CD4-positive, alpha-beta T cell (primary cell): Measurements from ENCODE around the gene LRRC3B. TPM values are rescaled to one million over a fixed set of nuclear protein-coding genes. Genes with fewer than 3 reads are reported as not detected.

Experiments used
- ATAC-seq: fragments of 200-7000 bp; cut with Tn5 transposase; one replicate; pipeline ENCODE4 v1.10.0; 2022; ENCODE audit warnings: mild to moderate bottlenecking; ENCODE audit not compliant: poor library complexity
- CTCF ChIA-PET: fragments of 350-600 bp; sonication (Branson Sonifier 250); formaldehyde crosslinking; loops from one replicate; lab custom pipeline; 2021; ENCODE audit warnings: antibody characterized with exemption, inconsistent platforms; lab: Charles Lee
- POLR2A ChIA-PET: fragments of 350-600 bp; sonication (Branson Sonifier 250); formaldehyde crosslinking; loops from one replicate; lab custom pipeline; 2021; ENCODE audit warnings: antibody characterized with exemption, inconsistent platforms; lab: Charles Lee
- DNase-seq, 14 experiments: peaks; one replicate each; pipeline ENCODE4 v3.0.0-alpha.2; 2013 to 2020; ENCODE audit warnings: mixed read lengths in 2 of 14
- H3K27ac ChIP-seq, 2 donors: one replicate each; pipeline versions ENCODE4 v1.5.1 to v1.7.0; 2013; ENCODE audit warnings: low read length in 2 of 2, low read depth in 1 of 2, mild to moderate bottlenecking in 1 of 2
- H3K27me3 ChIP-seq, 2 experiments: 1 replicate in 1 of 2; 2 replicates in 1 of 2; pipeline versions ENCODE4 v1.6.1 to v1.7.0; 2013; ENCODE audit warnings: low read length in 2 of 2, control low read depth in 1 of 2, mild to moderate bottlenecking in 1 of 2, moderate library complexity in 1 of 2; ENCODE audit not compliant: insufficient read depth in 2 of 2, control insufficient read depth in 1 of 2
- H3K36me3 ChIP-seq: one replicate; pipeline ENCODE4 v1.6.1; 2013; ENCODE audit warnings: low read length, control low read depth; ENCODE audit not compliant: insufficient read depth
- H3K4me1 ChIP-seq: one replicate; pipeline ENCODE4 v1.6.1; 2013; ENCODE audit warnings: low read length, control low read depth; ENCODE audit not compliant: insufficient read depth
- H3K4me3 ChIP-seq: one replicate; pipeline ENCODE4 v1.5.1; 2013; ENCODE audit warnings: mild to moderate bottlenecking, low read length, moderate library complexity
- H3K9me3 ChIP-seq, 2 experiments: 1 replicate in 1 of 2; 2 replicates in 1 of 2; pipeline versions ENCODE4 v1.6.1 to v1.7.0; 2013; ENCODE audit warnings: low read length in 2 of 2, mild to moderate bottlenecking in 2 of 2, control low read depth in 1 of 2, moderate library complexity in 1 of 2; ENCODE audit not compliant: control insufficient read depth in 1 of 2, insufficient read depth in 1 of 2
- H3K27ac Mint-ChIP-seq: one replicate; pipeline ENCODE4 v1.8.0; 2020; ENCODE audit warnings: mixed read lengths
- H3K27me3 Mint-ChIP-seq: one replicate; pipeline ENCODE4 v1.8.0; 2021; ENCODE audit warnings: mixed read lengths
- H3K36me3 Mint-ChIP-seq: one replicate; pipeline ENCODE4 v1.8.0; 2021; ENCODE audit warnings: low read depth, mixed read lengths
- H3K4me1 Mint-ChIP-seq: one replicate; pipeline ENCODE4 v1.8.0; 2021; ENCODE audit warnings: low read depth, mixed read lengths
- H3K4me3 Mint-ChIP-seq: one replicate; pipeline ENCODE4 v1.8.0; 2020; ENCODE audit warnings: mild to moderate bottlenecking, mixed read lengths
- H3K9me3 Mint-ChIP-seq: one replicate; pipeline ENCODE4 v1.8.0; 2020; ENCODE audit warnings: mixed read lengths
- intact Hi-C, 2 experiments: fragments of 100-400 bp; cut with DNase I in 1 of 2; cut with micrococcal nuclease in 1 of 2; formaldehyde crosslinking; loops; one replicate each; pipeline versions ENCODE4 v1.15.1 to v1.9.0; 2023 to 2025; cut with DNase I, micrococcal nuclease
- total RNA-seq, 174 experiments: library from RNA in 2 of 174; stranded (reverse) in 2 of 174; gene quantifications; one replicate each; pipeline ENCODE4 v1.2.3 and lab custom pipeline; 2021 to 2026
- TF ChIP-seq, protein P1 (sequence below): fragments of 200-600 bp; IDR thresholded peaks from one replicate; pipeline ENCODE4 v1.8.0; 2022; ENCODE audit warnings: antibody characterized with exemption, mild to moderate bottlenecking

The LRRC3B gene
- total RNA-seq, 2 experiments from 2014 or later: not detected

DNA sequence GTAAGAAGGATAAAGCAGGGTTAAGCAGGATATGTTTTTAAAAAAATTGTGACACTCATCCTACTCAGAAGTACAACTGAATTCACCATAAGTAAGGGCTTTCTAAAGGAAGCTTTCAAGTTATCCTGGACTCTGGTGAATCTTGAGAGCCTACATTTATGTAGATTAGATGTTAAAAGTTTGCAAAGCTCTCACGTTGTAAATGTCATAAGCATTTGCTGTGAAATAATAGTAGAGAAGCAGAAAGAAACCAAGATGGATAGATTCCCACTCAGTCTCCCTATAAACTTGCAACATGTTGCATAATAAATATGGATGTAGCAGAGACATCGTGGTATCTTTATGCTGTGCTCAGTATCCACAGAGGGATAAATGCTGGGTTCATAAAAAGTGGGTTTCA is 77.0 kb downstream of the LRRC3B start:
- no peak overlapping the region for H3K4me3 ChIP-seq
- H3K27me3 ChIP-seq: no peaks in the 10 kb centered on the region
- Mint-ChIP-seq H3K4me1 (no peaks in the 10 kb centered on the region), H3K9me3 (peaks cover 3% of the 10 kb centered on the region), H3K27me3 (no peaks in the 10 kb centered on the region), H3K4me3 (no peak overlapping the region), H3K27ac (no peak overlapping the region), H3K36me3 (no peaks in the 10 kb centered on the region)
- ChIA-PET CTCF (no interaction called here), POLR2A (no interaction called here)
- DNase-seq: no peak
- TF ChIP-seq, protein P1, sequence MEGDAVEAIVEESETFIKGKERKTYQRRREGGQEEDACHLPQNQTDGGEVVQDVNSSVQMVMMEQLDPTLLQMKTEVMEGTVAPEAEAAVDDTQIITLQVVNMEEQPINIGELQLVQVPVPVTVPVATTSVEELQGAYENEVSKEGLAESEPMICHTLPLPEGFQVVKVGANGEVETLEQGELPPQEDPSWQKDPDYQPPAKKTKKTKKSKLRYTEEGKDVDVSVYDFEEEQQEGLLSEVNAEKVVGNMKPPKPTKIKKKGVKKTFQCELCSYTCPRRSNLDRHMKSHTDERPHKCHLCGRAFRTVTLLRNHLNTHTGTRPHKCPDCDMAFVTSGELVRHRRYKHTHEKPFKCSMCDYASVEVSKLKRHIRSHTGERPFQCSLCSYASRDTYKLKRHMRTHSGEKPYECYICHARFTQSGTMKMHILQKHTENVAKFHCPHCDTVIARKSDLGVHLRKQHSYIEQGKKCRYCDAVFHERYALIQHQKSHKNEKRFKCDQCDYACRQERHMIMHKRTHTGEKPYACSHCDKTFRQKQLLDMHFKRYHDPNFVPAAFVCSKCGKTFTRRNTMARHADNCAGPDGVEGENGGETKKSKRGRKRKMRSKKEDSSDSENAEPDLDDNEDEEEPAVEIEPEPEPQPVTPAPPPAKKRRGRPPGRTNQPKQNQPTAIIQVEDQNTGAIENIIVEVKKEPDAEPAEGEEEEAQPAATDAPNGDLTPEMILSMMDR: no peak
- no peak overlapping the region for H3K27ac ChIP-seq
- no peaks in the 10 kb centered on the region for H3K4me1 ChIP-seq
- no peaks in the 10 kb centered on the region for H3K36me3 ChIP-seq
- H3K9me3 ChIP-seq: no peaks in the 10 kb centered on the region
- no peak for ATAC-seq
- intact Hi-C loops: no loop called here

DNA sequence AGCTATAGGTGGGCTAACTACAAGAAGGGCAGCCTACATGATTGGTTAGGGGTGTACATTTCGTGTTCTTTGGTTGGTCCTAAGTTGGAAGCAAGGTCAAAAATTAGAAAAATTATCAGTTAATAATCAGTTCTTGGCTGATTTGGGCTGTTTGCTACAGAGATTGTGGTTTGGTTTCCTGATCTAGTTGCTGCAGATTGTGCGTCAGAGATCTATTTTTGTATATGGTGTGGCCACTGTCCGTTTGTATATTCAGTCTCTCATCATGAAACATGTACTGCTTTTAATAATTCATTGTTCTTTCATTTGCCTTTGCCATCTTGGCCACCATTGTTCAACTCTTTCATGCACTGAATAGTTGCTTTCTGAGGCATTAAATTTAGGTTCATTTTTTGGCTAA is 80.9 kb downstream of the LRRC3B start:
- H3K4me3 Mint-ChIP-seq: no peak overlapping the region
- H3K27ac Mint-ChIP-seq: no peak overlapping the region
- no peaks in the 10 kb centered on the region for H3K4me1 Mint-ChIP-seq
- peaks cover 4% of the 10 kb centered on the region for H3K9me3 Mint-ChIP-seq
- Histone ChIP-seq H3K4me1 (no peaks in the 10 kb centered on the region), H3K9me3 (no peaks in the 10 kb centered on the region), H3K4me3 (no peak overlapping the region), H3K36me3 (no peaks in the 10 kb centered on the region), H3K27ac (no peak overlapping the region), H3K27me3 (no peaks in the 10 kb centered on the region)
- intact Hi-C loops: no loop called here
- no peak for DNase-seq
- no peaks in the 10 kb centered on the region for H3K36me3 Mint-ChIP-seq
- H3K27me3 Mint-ChIP-seq: no peaks in the 10 kb centered on the region
- CTCF ChIA-PET: no interaction called here
- ATAC-seq: no peak
- TF ChIP-seq, protein P1: no peak
- POLR2A ChIA-PET: no interaction called here

GRCh38 chr3:26704736-26705135 is 82.2 kb downstream of the LRRC3B start:
- Histone ChIP-seq H3K9me3 (no peaks in the 10 kb centered on the region), H3K36me3 (no peaks in the 10 kb centered on the region), H3K27ac (no peak overlapping the region), H3K4me1 (no peaks in the 10 kb centered on the region), H3K27me3 (no peaks in the 10 kb centered on the region), H3K4me3 (no peak overlapping the region)
- intact Hi-C loops: no loop called here
- Mint-ChIP-seq H3K27ac (no peak overlapping the region), H3K4me1 (no peaks in the 10 kb centered on the region), H3K4me3 (no peak overlapping the region), H3K27me3 (no peaks in the 10 kb centered on the region), H3K36me3 (no peaks in the 10 kb centered on the region), H3K9me3 (peaks cover 4% of the 10 kb centered on the region)
- TF ChIP-seq, protein P1: no peak
- DNase-seq: no peak
- ATAC-seq: no peak
- ChIA-PET POLR2A (interaction anchor here (0.8 kb wide), 1 partner anchor 483 kb away, joined by 3 read pairs; no protein-coding TSS in a partner anchor), CTCF (no interaction called here)
